K562 (cell line): Measurements from ENCODE around the gene FRMD4A. TPM values are rescaled to one million over a fixed set of nuclear protein-coding genes. Genes with fewer than 3 reads are reported as not detected.

Experiments
- ATAC-seq: fragments of 200-7000 bp; cut with Tn5 transposase; 3 replicates; pipeline ENCODE4 v1.9.1; 2020; ENCODE audit warnings: moderate library complexity
- BruUV-seq: library from RNA; stranded (reverse); fragments of 400-500 nt; replicated peaks from 2 replicates; lab custom pipeline; 2021; lab: Mats Ljungman, UMichigan
- CTCF ChIA-PET: fragments of 300-600 bp; formaldehyde crosslinking; extraction: SDS; loops from one replicate; lab custom pipeline; 2021; ENCODE audit warnings: low intra/inter-chr PET ratio; lab: Yijun Ruan, JAX
- POLR2A ChIA-PET: fragments of 300-600, 350-650 bp; sonication (Branson Sonifier 250); formaldehyde crosslinking; extraction: SDS; loops from one replicate; lab custom pipeline; 2021; ENCODE audit warnings: antibody characterized with exemption, inconsistent platforms; lab: Yijun Ruan, JAX
- DNase-seq, 4 experiments: peaks; one replicate each; pipeline versions ENCODE4 v3.0.0 to v3.0.0-alpha.2; 2011 to 2018; ENCODE audit warnings: low spot score in 3 of 4, mixed read lengths in 3 of 4; ENCODE audit errors: extremely low read depth in 1 of 4
- FAIRE-seq: peaks from 2 replicates; lab custom pipeline; 2011; peaks lifted over from hg19 to GRCh38; lab: Jason Lieb, UNC
- H2AFZ ChIP-seq: 2 replicates; pipeline ENCODE4 v1.6.0; 2011; ENCODE audit warnings: low read depth, low read length, control low read depth, inconsistent platforms
- H3K27ac ChIP-seq: fragments of 200-600 bp; 3 replicates; pipeline ENCODE4 v1.8.0; 2011; ENCODE audit warnings: low read depth, mild to moderate bottlenecking, control low read depth, inconsistent platforms, low read length, moderate library complexity, mixed read lengths; ENCODE audit errors: extremely low read depth
- H3K27me3 ChIP-seq, 2 experiments: fragments of 300-600 bp in 1 of 2; 2 replicates in 1 of 2; 3 replicates in 1 of 2; pipeline versions ENCODE4 v1.6.0 to v1.8.0; 2011; ENCODE audit warnings: inconsistent platforms in 2 of 2, low read length in 2 of 2, mild to moderate bottlenecking in 1 of 2, mixed read lengths in 1 of 2, moderate library complexity in 1 of 2; ENCODE audit not compliant: control insufficient read depth in 2 of 2, insufficient read depth in 2 of 2
- H3K36me3 ChIP-seq: fragments of 300-600 bp; 3 replicates; pipeline ENCODE4 v1.8.0; 2011; ENCODE audit warnings: mild to moderate bottlenecking, low read length, inconsistent platforms; ENCODE audit not compliant: control insufficient read depth, insufficient read depth
- H3K4me1 ChIP-seq, 2 experiments: fragments of 200-600 bp in 1 of 2; replicated peaks in 1 of 2; 2 replicates in 1 of 2; 3 replicates in 1 of 2; pipeline versions ENCODE4 v1.5.1 to v1.8.0; 2011; ENCODE audit warnings: inconsistent platforms in 2 of 2, low read length in 2 of 2, mild to moderate bottlenecking in 1 of 2, mixed read lengths in 1 of 2, moderate library complexity in 1 of 2; ENCODE audit not compliant: control insufficient read depth in 2 of 2, insufficient read depth in 2 of 2
- H3K4me2 ChIP-seq: 2 replicates; pipeline ENCODE4 v1.6.1; 2011; ENCODE audit warnings: low read length, control low read depth, inconsistent platforms, mixed read lengths; ENCODE audit not compliant: insufficient read depth
- H3K4me3 ChIP-seq: fragments of 200-600 bp; sonication (generic), shearing (Covaris generic); 2 replicates; pipeline ENCODE4 v1.5.1; 2016; ENCODE audit warnings: control low read depth, inconsistent platforms
- H3K79me2 ChIP-seq: fragments of 200-600 bp; 3 replicates; pipeline ENCODE4 v1.8.0; 2011; ENCODE audit warnings: low read length, inconsistent platforms; ENCODE audit not compliant: control insufficient read depth, insufficient read depth
- H3K9ac ChIP-seq, 2 experiments: 2 replicates each; pipeline versions ENCODE4 v1.6.0 to v1.6.1; 2011; ENCODE audit warnings: low read depth in 2 of 2, low read length in 2 of 2, control low read depth in 1 of 2, inconsistent platforms in 1 of 2, mild to moderate bottlenecking in 1 of 2, mixed read lengths in 1 of 2; ENCODE audit not compliant: insufficient read depth in 1 of 2
- H3K9me1 ChIP-seq: one replicate; pipeline ENCODE4 v1.6.0; 2011; ENCODE audit warnings: inconsistent platforms, mild to moderate bottlenecking, low read length, moderate library complexity; ENCODE audit not compliant: control insufficient read depth, insufficient read depth
- H3K9me3 ChIP-seq: replicated peaks from 2 replicates; pipeline ENCODE4 v1.5.1; 2011; ENCODE audit warnings: low read depth, low read length, inconsistent platforms; ENCODE audit not compliant: control insufficient read depth, insufficient read depth
- H4K20me1 ChIP-seq: replicated peaks from 2 replicates; pipeline ENCODE4 v1.6.1; 2011; ENCODE audit warnings: low read length, inconsistent platforms, mixed read lengths; ENCODE audit not compliant: control insufficient read depth, insufficient read depth
- CHD7 ChIP-seq: fragments of 200-600 bp; sonication (generic); IDR thresholded peaks from one replicate; pipeline ENCODE4 v1.6.1; 2012; ENCODE audit warnings: mild to moderate bottlenecking, low read depth, low read length, inconsistent platforms
- CTBP1 ChIP-seq: fragments of 450-650 bp; IDR thresholded peaks from 2 replicates; pipeline ENCODE4 v1.6.1; 2016; ENCODE audit warnings: borderline replicate concordance
- DIDO1 ChIP-seq: fragments of 450-650 bp; IDR thresholded peaks from 2 replicates; pipeline ENCODE4 v1.6.1; 2016; ENCODE audit warnings: low read depth, missing biosample characterization, missing genetic modification characterization
- HEY1 ChIP-seq: fragments of 250-450 bp; sonication (Bioruptor Pico); IDR thresholded peaks from 2 replicates; pipeline ENCODE4 v1.5.0; 2020; ENCODE audit warnings: mild to moderate bottlenecking, moderate library complexity, borderline replicate concordance
- HNRNPH1 ChIP-seq: fragments of 200-400 bp; formaldehyde crosslinking; optimal IDR thresholded peaks from 2 replicates; pipeline ENCODE3; 2017; ENCODE audit warnings: low read depth, mild to moderate bottlenecking, low read length, moderate library complexity
- KLF16 ChIP-seq: IDR thresholded peaks from 2 replicates; pipeline ENCODE4 v1.6.1; 2016; ENCODE audit warnings: antibody characterized with exemption
- MYC ChIP-seq, 2 experiments: fragments of 250-450 bp in 1 of 2; sonication (Bioruptor Pico) in 1 of 2; IDR thresholded peaks; 2 replicates each; pipeline versions ENCODE4 v1.5.1 to v1.6.1; 2012 to 2021; ENCODE audit warnings: low read depth in 2 of 2, borderline replicate concordance in 1 of 2, improper control_type of control experiment in 1 of 2, low read length in 1 of 2, mild to moderate bottlenecking in 1 of 2, moderate library complexity in 1 of 2
- MYNN ChIP-seq, 2 experiments: sonication (generic); formaldehyde crosslinking in 1 of 2; IDR thresholded peaks; 2 replicates each; pipeline versions ENCODE4 v1.5.0 to v1.6.1; 2016 to 2020; ENCODE audit warnings: antibody characterized with exemption in 1 of 2, missing genetic modification reagents in 1 of 2
- PCBP1 ChIP-seq: fragments of 200-400 bp; formaldehyde crosslinking; IDR thresholded peaks from 2 replicates; pipeline ENCODE4 v1.6.1; 2018; ENCODE audit warnings: mild to moderate bottlenecking, low read depth, low read length; ENCODE audit not compliant: poor library complexity, severe bottlenecking
- TEAD4 ChIP-seq, 2 experiments: sonication (generic) in 1 of 2; formaldehyde crosslinking in 1 of 2; IDR thresholded peaks; 2 replicates each; pipeline versions ENCODE4 v1.6.1 to v1.8.0; 2012 to 2022; ENCODE audit warnings: borderline replicate concordance in 1 of 2, inconsistent platforms in 1 of 2, low read length in 1 of 2, mild to moderate bottlenecking in 1 of 2, missing genetic modification reagents in 1 of 2
- ZBED1 ChIP-seq: IDR thresholded peaks from 2 replicates; pipeline ENCODE4 v1.6.1; 2014
- ZNF696 ChIP-seq: fragments of 250-450 bp; sonication (Bioruptor Pico); conservative IDR thresholded peaks from 2 replicates; pipeline ENCODE4 v1.4.0; 2020; ENCODE audit warnings: mild to moderate bottlenecking, moderate library complexity
- whole genome bisulfite sequencing: fragments of 100-300 bp; shearing (Covaris generic); methylation state at CpG from one replicate; pipeline ENCODE4 v1.1.6; 2016; ENCODE audit warnings: low coverage, mixed read lengths; ENCODE audit not compliant: insufficient coverage; ENCODE audit errors: missing lambda C conversion rate; 5-methylcytosine and 5-hydroxymethylcytosine counted together
- in situ Hi-C: fragments of 300-500 bp; cut with MboI; formaldehyde crosslinking; loops from 4 replicates; pipeline ENCODE4 v1.15.0; 2018; ENCODE audit warnings: inconsistent platforms, mixed read lengths
- intact Hi-C: fragments of 100-400 bp; cut with micrococcal nuclease; formaldehyde crosslinking; loops from 2 replicates; pipeline ENCODE4 v1.14.2; 2022
- polyA plus RNA-seq, 8 experiments: library from polyadenylated mRNA; depleted of rRNA in 4 of 8; stranded (reverse) in 5 of 8; unstranded in 3 of 8; fragments of >200 nt; fragmentation: Nextera tagmentation in 2 of 8; fragmentation: Illumina TruSeq in 1 of 8; extraction: Ambion mirVana in 2 of 8; extraction: Trizol in 1 of 8; gene quantifications; 2 replicates each; pipeline versions ENCODE4 v1.2.1 to v1.2.3, GENCODE V29; 2011 to 2014; ENCODE audit warnings: inconsistent platforms in 1 of 8, missing spikeins in 1 of 8
- total RNA-seq, 7 experiments: library from RNA; depleted of rRNA in 6 of 7; stranded (reverse); fragments of >200 nt in 6 of 7; fragmentation: Illumina TruSeq in 2 of 7; extraction: Trizol in 2 of 7; gene quantifications; 2 replicates each; pipeline versions ENCODE4 v1.2.1 to v1.2.3, GENCODE V29; 2011 to 2021; ENCODE audit warnings: low replicate concordance in 1 of 7

Gene FRMD4A
- total and polyA plus RNA-seq, 9 of the 15 experiments (the other 6 are each of a cell fraction or from before 2014, with no cell fraction given): 0.80 to 5.2 (median 3.0) TPM

- Histone ChIP-seq H3K27me3 (peaks cover 38 to 63% of the 10 kb centered on the region in 2 experiments), H3K4me3 (no peak overlapping the region), H2AFZ (no peak overlapping the region), H3K36me3 (no peaks in the 10 kb centered on the region), H3K9ac (no peak overlapping the region), H4K20me1 (no peaks in the 10 kb centered on the region), H3K4me1 (no peaks in the 10 kb centered on the region; a peak in 1 of 5 replicates), H3K27ac (no peak overlapping the region), H3K4me2 (no peak overlapping the region), H3K79me2 (no peaks in the 10 kb centered on the region), H3K9me3 (no peaks in the 10 kb centered on the region; the same call in 1 of the 2 replicates), H3K9me1 (no peaks in the 10 kb centered on the region)
- BruUV-seq: no TSS peak
- FAIRE-seq: no peak
- DNase-seq: no peak
- 8% methylated on average over 4 of the region's 4 CpGs for WGBS
- ATAC-seq: no peak
- intact Hi-C loops (no loop called here), in situ Hi-C loops (no loop called here)
- POLR2A ChIA-PET: no interaction called here
- CTCF ChIA-PET: no interaction called here
- TF ChIP-seq CTBP1 (no peak), MYNN (IDR thresholded peaks at IDR 0.05) (no peak), MYNN (CRISPR knock-in tag; IDR thresholded peaks at IDR 0.05) (no peak), HNRNPH1 (no peak), DIDO1 (tag) (no peak), KLF16 (no peak), PCBP1 (no peak), TEAD4 (IDR thresholded peaks at IDR 0.05; ENCODE audit: low read length) (no peak), TEAD4 (CRISPR knock-in tag; IDR thresholded peaks at IDR 0.05; ENCODE audit: borderline replicate concordance) (no peak), MYC (IDR thresholded peaks at IDR 0.05; ENCODE audit: low read depth, low read length) (no peak), MYC (CRISPR knock-in tag; IDR thresholded peaks at IDR 0.05; ENCODE audit: borderline replicate concordance, low read depth) (no peak), HEY1 (CRISPR knock-in tag) (no peak), CHD7 (no peak), ZNF696 (CRISPR knock-in tag) (no peak), ZBED1 (no peak)
Observed at GRCh38 chr10:13725594-13725993, 605.1 kb downstream of the FRMD4A start.
